IMR-90 (cell line): ENCODE measurements around the gene NDUFAF8.

Experiments used
- CTCF ChIP-seq: conservative IDR thresholded peaks from 2 replicates; pipeline ENCODE4 v1.5.1; 2012; ENCODE audit warnings: mild to moderate bottlenecking, low read depth, low read length, improper control_type of control experiment
- NFE2L2 ChIP-seq: fragments of 150-350 bp; IDR thresholded peaks from 2 replicates; pipeline ENCODE4 v1.6.1; 2016; ENCODE audit warnings: low read depth, mild to moderate bottlenecking, low read length
- POLR2A ChIP-seq: IDR thresholded peaks from 2 replicates; pipeline ENCODE4 v1.6.1; 2012; ENCODE audit warnings: mild to moderate bottlenecking, low read depth, low read length
- RAD21 ChIP-seq: IDR thresholded peaks from 2 replicates; pipeline ENCODE4 v1.6.1; 2012; ENCODE audit warnings: low read length, improper control_type of control experiment
- RFX5 ChIP-seq: IDR thresholded peaks from 2 replicates; pipeline ENCODE4 v1.8.0; 2012; ENCODE audit warnings: low read depth, mild to moderate bottlenecking, low read length, moderate library complexity
- SMC3 ChIP-seq: fragments of 150-350 bp; IDR thresholded peaks from 2 replicates; pipeline ENCODE4 v1.6.1; 2016; ENCODE audit warnings: low read depth, mild to moderate bottlenecking, antibody characterized with exemption, low read length, moderate library complexity
- USF2 ChIP-seq: fragments of 150-350 bp; IDR thresholded peaks from 2 replicates; pipeline ENCODE4 v1.6.1; 2017; ENCODE audit warnings: mild to moderate bottlenecking, antibody characterized with exemption, low read length, low read depth

- TF ChIP-seq CTCF, result peak; percentile 65
- TF ChIP-seq SMC3, result peak; percentile 39; the same call in 1 of the 2 replicates
- no peak for TF ChIP-seq RFX5
- TF ChIP-seq USF2, result no peak
- peak; percentile 72 for TF ChIP-seq RAD21
- no peak for TF ChIP-seq POLR2A
- TF ChIP-seq NFE2L2, result no peak
Measured at GRCh38 chr17:81241648-81242420, 2.7 kb downstream of the NDUFAF8 start.
